K562 (cell line): Measurements from ENCODE around the gene L3MBTL3. TPM values are rescaled to one million over a fixed set of nuclear protein-coding genes. Genes with fewer than 3 reads are reported as not detected.

Experiments
- ASH1L ChIP-seq: fragments of 450-650 bp; IDR thresholded peaks from 2 replicates; pipeline ENCODE4 v1.6.1; 2018; ENCODE audit warnings: borderline replicate concordance, mild to moderate bottlenecking, low read depth; ENCODE audit not compliant: partially characterized antibody
- BHLHE40 ChIP-seq: IDR thresholded peaks from 2 replicates; pipeline ENCODE4 v1.6.1; 2011; ENCODE audit warnings: low read length, improper control_type of control experiment
- CBX5 ChIP-seq: IDR thresholded peaks from 2 replicates; pipeline ENCODE4 v1.6.1; 2014; ENCODE audit warnings: low read depth, borderline replicate concordance
- CXXC5 ChIP-seq: fragments of 250-450 bp; sonication (Bioruptor Pico); IDR thresholded peaks from 2 replicates; pipeline ENCODE4 v1.8.0; 2022; ENCODE audit warnings: inconsistent platforms, mild to moderate bottlenecking, moderate library complexity
- ELK3 ChIP-seq: fragments of 450-650 bp; formaldehyde crosslinking; IDR thresholded peaks from 2 replicates; pipeline ENCODE4 v1.4.0; 2020; ENCODE audit warnings: mild to moderate bottlenecking
- FOXK2 ChIP-seq, 2 experiments: fragments of 450-650 bp; IDR thresholded peaks in 1 of 2; conservative IDR thresholded peaks in 1 of 2; 2 replicates each; pipeline ENCODE4 v1.6.1; 2016; ENCODE audit warnings: low read depth in 2 of 2, mild to moderate bottlenecking in 1 of 2
- HDAC3 ChIP-seq: fragments of 450-650 bp; IDR thresholded peaks from 2 replicates; pipeline ENCODE4 v1.6.1; 2018; ENCODE audit warnings: borderline replicate concordance, mild to moderate bottlenecking, moderate library complexity; ENCODE audit not compliant: partially characterized antibody
- HDAC6 ChIP-seq: IDR thresholded peaks from 2 replicates; pipeline ENCODE4 v1.6.1; 2012; ENCODE audit warnings: low read depth, mild to moderate bottlenecking, control low read depth, inconsistent platforms, low read length, moderate library complexity
- ILF3 ChIP-seq: fragments of 450-650 bp; IDR thresholded peaks from 2 replicates; pipeline ENCODE4 v1.6.1; 2018; ENCODE audit warnings: antibody characterized with exemption, mild to moderate bottlenecking, moderate library complexity, borderline replicate concordance
- LCOR ChIP-seq: sonication (generic); formaldehyde crosslinking; IDR thresholded peaks from 2 replicates; pipeline ENCODE4 v1.8.0; 2022; ENCODE audit warnings: mild to moderate bottlenecking, missing genetic modification reagents
- MCM5 ChIP-seq: fragments of 450-650 bp; IDR thresholded peaks from 2 replicates; pipeline ENCODE4 v1.6.1; 2016; ENCODE audit warnings: low read depth
- MTA3 ChIP-seq: fragments of 450-650 bp; formaldehyde crosslinking; IDR thresholded peaks from 2 replicates; pipeline ENCODE4 v1.6.1; 2017; ENCODE audit warnings: mild to moderate bottlenecking, borderline replicate concordance
- MYBL2 ChIP-seq, 2 experiments: fragments of 450-650 bp in 1 of 2; sonication (generic) in 1 of 2; formaldehyde crosslinking in 1 of 2; IDR thresholded peaks; 2 replicates each; pipeline versions ENCODE4 v1.6.1 to v1.8.1; 2017 to 2022; ENCODE audit warnings: borderline replicate concordance in 1 of 2, inconsistent platforms in 1 of 2, low read depth in 1 of 2, mild to moderate bottlenecking in 1 of 2, missing genetic modification reagents in 1 of 2, moderate library complexity in 1 of 2
- NR2F6 ChIP-seq: fragments of 450-650 bp; formaldehyde crosslinking; IDR thresholded peaks from 2 replicates; pipeline ENCODE4 v1.4.0; 2020; ENCODE audit warnings: mild to moderate bottlenecking
- RBFOX2 ChIP-seq: fragments of 200-400 bp; formaldehyde crosslinking; IDR thresholded peaks from 2 replicates; pipeline ENCODE4 v1.6.1; 2017; ENCODE audit warnings: low read depth, mild to moderate bottlenecking, low read length, moderate library complexity
- RCOR1 ChIP-seq, 2 experiments: IDR thresholded peaks; 2 replicates each; pipeline ENCODE4 v1.6.1; 2012; ENCODE audit warnings: low read depth in 2 of 2, low read length in 2 of 2, borderline replicate concordance in 1 of 2, improper control_type of control experiment in 1 of 2
- SMAD2 ChIP-seq: fragments of 150-350 bp; IDR thresholded peaks from 2 replicates; pipeline ENCODE4 v1.6.1; 2014; ENCODE audit warnings: low read depth, mild to moderate bottlenecking, low read length
- TAF1 ChIP-seq: IDR thresholded peaks from 2 replicates; pipeline ENCODE4 v1.6.1; 2011; ENCODE audit warnings: mild to moderate bottlenecking, low read length, moderate library complexity; ENCODE audit not compliant: insufficient read depth, control insufficient read depth, severe bottlenecking; ENCODE audit errors: extremely low read depth
- TAF15 ChIP-seq: fragments of 200-400 bp; formaldehyde crosslinking; IDR thresholded peaks from 2 replicates; pipeline ENCODE4 v1.6.1; 2017; ENCODE audit warnings: mild to moderate bottlenecking, low read depth, low read length, moderate library complexity
- TEAD1 ChIP-seq, 2 experiments: fragments of 450-650 bp in 1 of 2; sonication (generic) in 1 of 2; formaldehyde crosslinking; IDR thresholded peaks; 2 replicates each; pipeline versions ENCODE4 v1.4.0 to v1.8.0; 2020 to 2022; ENCODE audit warnings: mild to moderate bottlenecking in 2 of 2, missing genetic modification reagents in 1 of 2
- ZBTB1 ChIP-seq: sonication (generic); formaldehyde crosslinking; IDR thresholded peaks from 2 replicates; pipeline ENCODE4 v1.8.1; 2023; ENCODE audit warnings: missing genetic modification reagents, low read depth, mild to moderate bottlenecking, borderline replicate concordance
- ZNF23 ChIP-seq: fragments of 250-450 bp; sonication (Bioruptor Pico); IDR thresholded peaks from 2 replicates; pipeline ENCODE4 v1.4.0; 2020; ENCODE audit warnings: mild to moderate bottlenecking
- ZNF384 ChIP-seq: IDR thresholded peaks from 2 replicates; pipeline ENCODE4 v1.6.1; 2012; ENCODE audit warnings: low read depth, low read length, improper control_type of control experiment
- ZNF586 ChIP-seq: fragments of 450-650 bp; formaldehyde crosslinking; conservative IDR thresholded peaks from 2 replicates; pipeline ENCODE4 v1.4.0; 2020; ENCODE audit warnings: mild to moderate bottlenecking, moderate library complexity
- ZNF695 ChIP-seq: fragments of 450-650 bp; formaldehyde crosslinking; IDR thresholded peaks from 2 replicates; pipeline ENCODE4 v1.4.0; 2020; ENCODE audit warnings: mild to moderate bottlenecking, moderate library complexity
- ZNF766 ChIP-seq: fragments of 200-800 bp; sonication (Bioruptor generic); conservative IDR thresholded peaks from 2 replicates; pipeline ENCODE4 v1.6.1; 2016; ENCODE audit warnings: missing genetic modification characterization, missing compliant biosample characterization
- ZNF778 ChIP-seq: fragments of 450-650 bp; formaldehyde crosslinking; IDR thresholded peaks from 2 replicates; pipeline ENCODE4 v1.4.0; 2020; ENCODE audit warnings: mild to moderate bottlenecking, moderate library complexity
- polyA plus RNA-seq, 8 experiments: library from polyadenylated mRNA; depleted of rRNA in 4 of 8; stranded (reverse) in 5 of 8; unstranded in 3 of 8; fragments of >200 nt; fragmentation: Nextera tagmentation in 2 of 8; fragmentation: Illumina TruSeq in 1 of 8; extraction: Ambion mirVana in 2 of 8; extraction: Trizol in 1 of 8; gene quantifications; 2 replicates each; pipeline versions ENCODE4 v1.2.1 to v1.2.3, GENCODE V29; 2011 to 2014; ENCODE audit warnings: inconsistent platforms in 1 of 8, missing spikeins in 1 of 8
- total RNA-seq, 7 experiments: library from RNA; depleted of rRNA in 6 of 7; stranded (reverse); fragments of >200 nt in 6 of 7; fragmentation: Illumina TruSeq in 2 of 7; extraction: Trizol in 2 of 7; gene quantifications; 2 replicates each; pipeline versions ENCODE4 v1.2.1 to v1.2.3, GENCODE V29; 2011 to 2021; ENCODE audit warnings: low replicate concordance in 1 of 7

L3MBTL3 gene
- total and polyA plus RNA-seq, 9 of the 15 experiments (the other 6 are each of a cell fraction or from before 2014, with no cell fraction given), result 0.83 to 6.9 (median 5.4) TPM

GRCh38 chr6:130019326-130020072, 1.1 kb downstream of the L3MBTL3 start (continued):
- TF ChIP-seq ZNF384, result no peak
- peak; percentile 38; the same call in 1 of the 2 replicates for TF ChIP-seq MTA3
- TF ChIP-seq HDAC3, result no peak
- no peak for TF ChIP-seq TAF15
- TF ChIP-seq MYBL2 (IDR thresholded peaks at IDR 0.05; ENCODE audit: low read depth), result no peak
- TF ChIP-seq MYBL2 (CRISPR knock-in tag; IDR thresholded peaks at IDR 0.05; ENCODE audit: borderline replicate concordance), result no peak
- no peak for TF ChIP-seq CBX5
- peak; percentile 55; the same call in 1 of the 2 replicates for TF ChIP-seq ZNF766
- no peak for TF ChIP-seq FOXK2 (conservative IDR thresholded peaks at IDR 0.05 in 1 of 2, IDR thresholded peaks at IDR 0.05 in 1 of 2; ENCODE audit: low read depth in 2 of 2)
- no peak for TF ChIP-seq HDAC6
- TF ChIP-seq ILF3, result no peak
- no peak for TF ChIP-seq ZNF778 (CRISPR knock-in tag)
- no peak for TF ChIP-seq RCOR1 (IDR thresholded peaks at IDR 0.05; ENCODE audit: borderline replicate concordance in 1 of 2, low read depth in 2 of 2, low read length in 2 of 2)
- TF ChIP-seq TEAD1 (CRISPR knock-in tag; IDR thresholded peaks at IDR 0.05), result no peak; a peak in 1 of 4 replicates
- TF ChIP-seq BHLHE40, result no peak
- no peak for TF ChIP-seq ZNF586 (CRISPR knock-in tag)
- no peak for TF ChIP-seq ZNF695 (CRISPR knock-in tag)
- TF ChIP-seq CXXC5, result peak; percentile 34
- no peak for TF ChIP-seq NR2F6 (CRISPR knock-in tag)
- TF ChIP-seq LCOR, result no peak
- TF ChIP-seq ASH1L, result no peak
- TF ChIP-seq ZNF23 (CRISPR knock-in tag), result no peak
- TF ChIP-seq SMAD2, result no peak
- no peak for TF ChIP-seq MCM5
- 0 out of 2 replicates have a peak, but pooled peaks have one; percentile 47 for TF ChIP-seq ZBTB1
- peak; percentile 29 for TF ChIP-seq TAF1
- TF ChIP-seq RBFOX2, result peak; percentile 75
- TF ChIP-seq ELK3, result no peak
